Measurements from ENCODE around the gene PKP2. TPM values are rescaled to one million over a fixed set of nuclear protein-coding genes. Genes with fewer than 3 reads are reported as not detected.

Gene PKP2
- total RNA-seq, 4 donors from 2014 or later: 3.9 to 24.8 (median 14.7) TPM

GRCh38 chr12:32801269-32801980 lies 95.2 kb downstream of the PKP2 start:
- TF ChIP-seq CTCF (IDR thresholded peaks at IDR 0.05): no peak
- ATAC-seq (ENCODE audit: low FRiP score): no peak
- DNase-seq (ENCODE audit: low spot score): no peak

- ATAC-seq (ENCODE audit: low FRiP score): no peak
- DNase-seq (ENCODE audit: low spot score): no peak
- TF ChIP-seq CTCF (IDR thresholded peaks at IDR 0.05): no peak
Observed at GRCh38 chr12:32794281-32794680, 102.3 kb downstream of the PKP2 start.

- DNase-seq (ENCODE audit: low spot score) (no peak), ATAC-seq (ENCODE audit: low FRiP score) (no peak)
- TF ChIP-seq CTCF (IDR thresholded peaks at IDR 0.05): no peak
Observed at GRCh38 chr12:32789916-32790315, 106.7 kb downstream of the PKP2 start.

GRCh38 chr12:32789446-32789845 lies 107.1 kb downstream of the PKP2 start:
- TF ChIP-seq CTCF (IDR thresholded peaks at IDR 0.05): no peak
- no peak for DNase-seq (ENCODE audit: low spot score)
- no peak for ATAC-seq (ENCODE audit: low FRiP score)

GRCh38 chr12:32788405-32788804 lies 108.2 kb downstream of the PKP2 start:
- TF ChIP-seq CTCF (IDR thresholded peaks at IDR 0.05): no peak

GRCh38 chr12:32785557-32785956 lies 111.0 kb downstream of the PKP2 start:
- DNase-seq (ENCODE audit: low spot score) (no peak), ATAC-seq (ENCODE audit: low FRiP score) (no peak)
- TF ChIP-seq CTCF (IDR thresholded peaks at IDR 0.05): no peak

More at GRCh38 chr12:32788405-32788804, 108.2 kb downstream of the PKP2 start:
- DNase-seq (ENCODE audit: low spot score): no peak
- ATAC-seq (ENCODE audit: low FRiP score): no peak

GRCh38 chr12:32783029-32783428 lies 113.5 kb downstream of the PKP2 start:
- TF ChIP-seq CTCF (IDR thresholded peaks at IDR 0.05): no peak
- ATAC-seq (ENCODE audit: low FRiP score): no peak

More at GRCh38 chr12:32783029-32783428, 113.5 kb downstream of the PKP2 start:
- DNase-seq (ENCODE audit: low spot score): no peak
